WTC11 (cell line): ENCODE results near the gene AEBP2. TPM values are rescaled to one million over a fixed set of nuclear protein-coding genes. Genes with fewer than 3 reads are reported as not detected.
A peak's percentile ranks its signal among the peaks of the same experiment; 100 is the strongest.

ENCODE experiments used
- ATAC-seq: fragments of 200-7000 bp; cut with Tn5 transposase; 2 replicates; pipeline ENCODE4 v1.10.0; 2021; ENCODE audit warnings: mild to moderate bottlenecking, moderate library complexity
- CTCF ChIA-PET: fragments of 300-600 bp; sonication (Branson Sonifier 250); formaldehyde crosslinking; loops from one replicate; lab custom pipeline; 2021; ENCODE audit warnings: antibody characterized with exemption; lab: Charles Lee
- POLR2A ChIA-PET: fragments of 350-600 bp; sonication (Branson Sonifier 250); formaldehyde crosslinking; loops from one replicate; lab custom pipeline; 2021; ENCODE audit warnings: antibody characterized with exemption; lab: Charles Lee
- DNase-seq: peaks from one replicate; pipeline ENCODE4 v3.0.0; 2021; ENCODE audit warnings: low spot score
- H3K27ac Mint-ChIP-seq: 2 replicates; pipeline ENCODE4 v1.8.0; 2021; ENCODE audit warnings: mixed read lengths
- H3K27me3 Mint-ChIP-seq: 2 replicates; pipeline ENCODE4 v1.8.0; 2021; ENCODE audit warnings: low read depth, mild to moderate bottlenecking, moderate library complexity, mixed read lengths
- H3K36me3 Mint-ChIP-seq: 2 replicates; pipeline ENCODE4 v1.8.0; 2021; ENCODE audit warnings: mixed read lengths
- H3K4me1 Mint-ChIP-seq: 2 replicates; pipeline ENCODE4 v1.8.0; 2022; ENCODE audit warnings: mixed read lengths
- H3K4me3 Mint-ChIP-seq: 2 replicates; pipeline ENCODE4 v1.8.0; 2021; ENCODE audit warnings: mild to moderate bottlenecking, moderate library complexity, mixed read lengths
- H3K9me3 Mint-ChIP-seq: 2 replicates; pipeline ENCODE4 v1.8.0; 2021; ENCODE audit warnings: mixed read lengths
- ARID4B ChIP-seq: sonication (generic); formaldehyde crosslinking; IDR thresholded peaks from 2 replicates; pipeline ENCODE4 v1.8.0; 2023; ENCODE audit warnings: missing genetic modification reagents, mild to moderate bottlenecking, borderline replicate concordance
- CDX4 ChIP-seq: fragments of 250-450 bp; sonication (Bioruptor Pico); IDR thresholded peaks from 2 replicates; pipeline ENCODE4 v1.9.0; 2021; ENCODE audit warnings: moderate library complexity, mild to moderate bottlenecking, inconsistent platforms, borderline replicate concordance
- CREM ChIP-seq: sonication (generic); formaldehyde crosslinking; IDR thresholded peaks from 2 replicates; pipeline ENCODE4 v1.8.1; 2022; ENCODE audit warnings: mild to moderate bottlenecking, missing genetic modification reagents, moderate library complexity
- ELF4 ChIP-seq: sonication (generic); formaldehyde crosslinking; IDR thresholded peaks from 2 replicates; pipeline ENCODE4 v1.8.1; 2022; ENCODE audit warnings: low read depth, mild to moderate bottlenecking, moderate library complexity, missing genetic modification reagents
- ESRRA ChIP-seq: sonication (generic); formaldehyde crosslinking; IDR thresholded peaks from 2 replicates; pipeline ENCODE4 v1.8.1; 2022; ENCODE audit warnings: mild to moderate bottlenecking, missing genetic modification reagents, borderline replicate concordance
- MLX ChIP-seq: sonication (generic); formaldehyde crosslinking; IDR thresholded peaks from 2 replicates; pipeline ENCODE4 v1.8.1; 2023; ENCODE audit warnings: mild to moderate bottlenecking, missing genetic modification reagents, moderate library complexity
- NFATC4 ChIP-seq: fragments of 250-450 bp; sonication (Bioruptor Pico); IDR thresholded peaks from 2 replicates; pipeline ENCODE4 v1.9.0; 2021; ENCODE audit warnings: mild to moderate bottlenecking
- OVOL2 ChIP-seq: fragments of 250-450 bp; sonication (Bioruptor Pico); IDR thresholded peaks from 2 replicates; pipeline ENCODE4 v1.9.0; 2021; ENCODE audit warnings: mild to moderate bottlenecking, borderline replicate concordance
- PRDM15 ChIP-seq: sonication (generic); formaldehyde crosslinking; IDR thresholded peaks from 2 replicates; pipeline ENCODE4 v1.8.0; 2022; ENCODE audit warnings: missing genetic modification reagents
- SMAD3 ChIP-seq: sonication (generic); formaldehyde crosslinking; IDR thresholded peaks from 2 replicates; pipeline ENCODE4 v1.8.0; 2022; ENCODE audit warnings: missing genetic modification reagents, mild to moderate bottlenecking, borderline replicate concordance
- STAT6 ChIP-seq: sonication (generic); formaldehyde crosslinking; conservative IDR thresholded peaks from 2 replicates; pipeline ENCODE4 v1.8.1; 2023; ENCODE audit warnings: mild to moderate bottlenecking, low read depth, missing genetic modification reagents, moderate library complexity
- TP53 ChIP-seq: sonication (generic); formaldehyde crosslinking; IDR thresholded peaks from 2 replicates; pipeline ENCODE4 v1.8.1; 2023; ENCODE audit warnings: mild to moderate bottlenecking, missing genetic modification reagents
- USF1 ChIP-seq: sonication (generic); formaldehyde crosslinking; IDR thresholded peaks from 2 replicates; pipeline ENCODE4 v1.8.0; 2022; ENCODE audit warnings: mild to moderate bottlenecking, missing genetic modification reagents
- ZNF138 ChIP-seq: sonication (generic); formaldehyde crosslinking; conservative IDR thresholded peaks from 2 replicates; pipeline ENCODE4 v1.8.1; 2022; ENCODE audit warnings: mild to moderate bottlenecking, moderate library complexity, missing genetic modification reagents
- ZNF671 ChIP-seq: fragments of 250-450 bp; sonication (Bioruptor Pico); IDR thresholded peaks from 2 replicates; pipeline ENCODE4 v1.8.0; 2021; ENCODE audit warnings: mild to moderate bottlenecking
- total RNA-seq: library from RNA; stranded (reverse); gene quantifications from 3 replicates; pipeline ENCODE4 v1.2.3, GENCODE V29; 2021

AEBP2 gene
- total RNA-seq, 1 experiment from 2014 or later, result 65.9 TPM

GRCh38 chr12:19434538-19434937 lies 4.8 kb upstream of the AEBP2 start (continued):
- TF ChIP-seq STAT6 (CRISPR knock-in tag) (no peak), ELF4 (CRISPR knock-in tag) (no peak), ARID4B (no peak), TP53 (no peak), ZNF671 (CRISPR knock-in tag) (no peak), USF1 (CRISPR knock-in tag) (no peak), CREM (no peak), MLX (CRISPR knock-in tag) (no peak), SMAD3 (no peak), NFATC4 (no peak)

- Mint-ChIP-seq H3K27me3 (no peaks in the 10 kb centered on the region; the same call in 1 of the 2 replicates), H3K4me1 (peaks cover 55% of the 10 kb centered on the region), H3K27ac (peak overlapping the region; percentile 69; the same call in 1 of the 2 replicates), H3K36me3 (peaks cover 11% of the 10 kb centered on the region), H3K4me3 (no peak overlapping the region), H3K9me3 (no peaks in the 10 kb centered on the region; the same call in 1 of the 2 replicates)
- TF ChIP-seq CDX4 (CRISPR knock-in tag) (no peak), PRDM15 (CRISPR knock-in tag) (no peak), OVOL2 (CRISPR knock-in tag) (no peak), ESRRA (CRISPR knock-in tag) (no peak), ZNF138 (CRISPR knock-in tag) (no peak)
- CTCF ChIA-PET, result no interaction called here
- POLR2A ChIA-PET, result no interaction called here
- ATAC-seq (no peak), DNase-seq (no peak)
Observed at GRCh38 chr12:19435831-19436497, 3.3 kb upstream of the AEBP2 start.
